ENCODE measurements around the gene TTYH2. TPM values are rescaled to one million over a fixed set of nuclear protein-coding genes. Genes with fewer than 3 reads are reported as not detected.

Gene TTYH2
- total and polyA plus RNA-seq, 10 of the 15 experiments (the other 5 are each of a cell fraction or from before 2014, with no cell fraction given) = 0.26 to 25.2 (median 6.6) TPM

GRCh38 chr17:74210191-74211140 is 2.9 kb upstream of the TTYH2 start (continued):
- no peak for TF ChIP-seq MEF2A (IDR thresholded peaks at IDR 0.05; ENCODE audit: insufficient read depth, low read depth, low read length)
- no peak for TF ChIP-seq RAD51 (IDR thresholded peaks at IDR 0.05)
- no peak for TF ChIP-seq CEBPB (IDR thresholded peaks at IDR 0.05; ENCODE audit: borderline replicate concordance in 1 of 2, low read depth in 2 of 2, low read length in 2 of 2)
- no peak for TF ChIP-seq NBN (IDR thresholded peaks at IDR 0.05)
- TF ChIP-seq ZNF592 (IDR thresholded peaks at IDR 0.05) = peak; percentile 70; the same call in 1 of the 2 replicates
- TF ChIP-seq POLR2A (IDR thresholded peaks at IDR 0.05; ENCODE audit: low read depth, low read length) = no peak
- TF ChIP-seq CBX5 (IDR thresholded peaks at IDR 0.05; ENCODE audit: low read depth) = 0 out of 2 replicates have a peak, but pooled peaks have one; percentile 44
- TF ChIP-seq FOXK2 (IDR thresholded peaks at IDR 0.05) = no peak
- no peak for TF ChIP-seq STAT3 (IDR thresholded peaks at IDR 0.05; ENCODE audit: low read depth, low read length)
- no peak; the same call in 1 of the 2 replicates for TF ChIP-seq POLR2AphosphoS2 (IDR thresholded peaks at IDR 0.05; ENCODE audit: low read depth, low read length)
- TF ChIP-seq ETV6 (conservative IDR thresholded peaks at IDR 0.05 in 1 of 2, IDR thresholded peaks at IDR 0.05 in 1 of 2; ENCODE audit: borderline replicate concordance in 1 of 2, low read depth in 1 of 2) = no peak
- no peak for TF ChIP-seq SMAD1 (IDR thresholded peaks at IDR 0.05; ENCODE audit: low read depth, partially characterized antibody)
- TF ChIP-seq ZSCAN29 (IDR thresholded peaks at IDR 0.05) = no peak
- no peak for TF ChIP-seq GABPA (IDR thresholded peaks at IDR 0.05; ENCODE audit: low read depth)
- TF ChIP-seq LARP7 (IDR thresholded peaks at IDR 0.05) = no peak
- no peak for TF ChIP-seq BMI1 (IDR thresholded peaks at IDR 0.05; ENCODE audit: borderline replicate concordance)
- TF ChIP-seq SIN3A (IDR thresholded peaks at IDR 0.05; ENCODE audit: low read depth, low read length) = no peak
- TF ChIP-seq, protein P1, sequence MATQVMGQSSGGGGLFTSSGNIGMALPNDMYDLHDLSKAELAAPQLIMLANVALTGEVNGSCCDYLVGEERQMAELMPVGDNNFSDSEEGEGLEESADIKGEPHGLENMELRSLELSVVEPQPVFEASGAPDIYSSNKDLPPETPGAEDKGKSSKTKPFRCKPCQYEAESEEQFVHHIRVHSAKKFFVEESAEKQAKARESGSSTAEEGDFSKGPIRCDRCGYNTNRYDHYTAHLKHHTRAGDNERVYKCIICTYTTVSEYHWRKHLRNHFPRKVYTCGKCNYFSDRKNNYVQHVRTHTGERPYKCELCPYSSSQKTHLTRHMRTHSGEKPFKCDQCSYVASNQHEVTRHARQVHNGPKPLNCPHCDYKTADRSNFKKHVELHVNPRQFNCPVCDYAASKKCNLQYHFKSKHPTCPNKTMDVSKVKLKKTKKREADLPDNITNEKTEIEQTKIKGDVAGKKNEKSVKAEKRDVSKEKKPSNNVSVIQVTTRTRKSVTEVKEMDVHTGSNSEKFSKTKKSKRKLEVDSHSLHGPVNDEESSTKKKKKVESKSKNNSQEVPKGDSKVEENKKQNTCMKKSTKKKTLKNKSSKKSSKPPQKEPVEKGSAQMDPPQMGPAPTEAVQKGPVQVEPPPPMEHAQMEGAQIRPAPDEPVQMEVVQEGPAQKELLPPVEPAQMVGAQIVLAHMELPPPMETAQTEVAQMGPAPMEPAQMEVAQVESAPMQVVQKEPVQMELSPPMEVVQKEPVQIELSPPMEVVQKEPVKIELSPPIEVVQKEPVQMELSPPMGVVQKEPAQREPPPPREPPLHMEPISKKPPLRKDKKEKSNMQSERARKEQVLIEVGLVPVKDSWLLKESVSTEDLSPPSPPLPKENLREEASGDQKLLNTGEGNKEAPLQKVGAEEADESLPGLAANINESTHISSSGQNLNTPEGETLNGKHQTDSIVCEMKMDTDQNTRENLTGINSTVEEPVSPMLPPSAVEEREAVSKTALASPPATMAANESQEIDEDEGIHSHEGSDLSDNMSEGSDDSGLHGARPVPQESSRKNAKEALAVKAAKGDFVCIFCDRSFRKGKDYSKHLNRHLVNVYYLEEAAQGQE (IDR thresholded peaks at IDR 0.05; ENCODE audit: low read depth, low read length) = no peak
- no peak for TF ChIP-seq CHD4 (IDR thresholded peaks at IDR 0.05)
- TF ChIP-seq, protein P2, sequence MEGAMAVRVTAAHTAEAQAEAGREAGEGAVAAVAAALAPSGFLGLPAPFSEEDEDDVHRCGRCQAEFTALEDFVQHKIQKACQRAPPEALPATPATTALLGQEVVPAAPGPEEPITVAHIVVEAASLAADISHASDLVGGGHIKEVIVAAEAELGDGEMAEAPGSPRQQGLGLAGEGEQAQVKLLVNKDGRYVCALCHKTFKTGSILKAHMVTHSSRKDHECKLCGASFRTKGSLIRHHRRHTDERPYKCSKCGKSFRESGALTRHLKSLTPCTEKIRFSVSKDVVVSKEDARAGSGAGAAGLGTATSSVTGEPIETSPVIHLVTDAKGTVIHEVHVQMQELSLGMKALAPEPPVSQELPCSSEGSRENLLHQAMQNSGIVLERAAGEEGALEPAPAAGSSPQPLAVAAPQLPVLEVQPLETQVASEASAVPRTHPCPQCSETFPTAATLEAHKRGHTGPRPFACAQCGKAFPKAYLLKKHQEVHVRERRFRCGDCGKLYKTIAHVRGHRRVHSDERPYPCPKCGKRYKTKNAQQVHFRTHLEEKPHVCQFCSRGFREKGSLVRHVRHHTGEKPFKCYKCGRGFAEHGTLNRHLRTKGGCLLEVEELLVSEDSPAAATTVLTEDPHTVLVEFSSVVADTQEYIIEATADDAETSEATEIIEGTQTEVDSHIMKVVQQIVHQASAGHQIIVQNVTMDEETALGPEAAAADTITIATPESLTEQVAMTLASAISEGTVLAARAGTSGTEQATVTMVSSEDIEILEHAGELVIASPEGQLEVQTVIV (IDR thresholded peaks at IDR 0.05; ENCODE audit: borderline replicate concordance, partially characterized antibody) = no peak
- no peak for TF ChIP-seq SREBF1 (IDR thresholded peaks at IDR 0.05; ENCODE audit: low read length)

Measured in GM12878 (cell line).